ENCODE results near the gene SENP2. TPM values are rescaled to one million over a fixed set of nuclear protein-coding genes. Genes with fewer than 3 reads are reported as not detected.

Gene SENP2
- total and polyA plus RNA-seq, 11 donors: 7.7 to 42.4 (median 27.5) TPM

GRCh38 chr3:185594073-185594472 is 8.0 kb downstream of the SENP2 start:
- Histone ChIP-seq H3K4me1 (peaks cover 0 to 11% (median 3%) of the 10 kb centered on the region in 12 donors), H3K9me3 (no peaks in the 10 kb centered on the region), H3K27ac (no peak overlapping the region), H3K27me3 (no peaks in the 10 kb centered on the region), H3K36me3 (peaks cover 0 to 84% (median 68%) of the 10 kb centered on the region in 9 donors), H3K4me3 (no peak overlapping the region)
- ATAC-seq: no peak
- intact Hi-C loops (cut with DNase I): no loop called here
- TF ChIP-seq, protein P1, sequence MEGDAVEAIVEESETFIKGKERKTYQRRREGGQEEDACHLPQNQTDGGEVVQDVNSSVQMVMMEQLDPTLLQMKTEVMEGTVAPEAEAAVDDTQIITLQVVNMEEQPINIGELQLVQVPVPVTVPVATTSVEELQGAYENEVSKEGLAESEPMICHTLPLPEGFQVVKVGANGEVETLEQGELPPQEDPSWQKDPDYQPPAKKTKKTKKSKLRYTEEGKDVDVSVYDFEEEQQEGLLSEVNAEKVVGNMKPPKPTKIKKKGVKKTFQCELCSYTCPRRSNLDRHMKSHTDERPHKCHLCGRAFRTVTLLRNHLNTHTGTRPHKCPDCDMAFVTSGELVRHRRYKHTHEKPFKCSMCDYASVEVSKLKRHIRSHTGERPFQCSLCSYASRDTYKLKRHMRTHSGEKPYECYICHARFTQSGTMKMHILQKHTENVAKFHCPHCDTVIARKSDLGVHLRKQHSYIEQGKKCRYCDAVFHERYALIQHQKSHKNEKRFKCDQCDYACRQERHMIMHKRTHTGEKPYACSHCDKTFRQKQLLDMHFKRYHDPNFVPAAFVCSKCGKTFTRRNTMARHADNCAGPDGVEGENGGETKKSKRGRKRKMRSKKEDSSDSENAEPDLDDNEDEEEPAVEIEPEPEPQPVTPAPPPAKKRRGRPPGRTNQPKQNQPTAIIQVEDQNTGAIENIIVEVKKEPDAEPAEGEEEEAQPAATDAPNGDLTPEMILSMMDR (IDR thresholded peaks at IDR 0.05): no peak
- no peak for TF ChIP-seq POLR2A (IDR thresholded peaks at IDR 0.05)
- WGBS, 4 donors: 71 to 77% (median 75%) methylated on average over 3 of the region's 3 CpGs
- no peak for DNase-seq

DNA sequence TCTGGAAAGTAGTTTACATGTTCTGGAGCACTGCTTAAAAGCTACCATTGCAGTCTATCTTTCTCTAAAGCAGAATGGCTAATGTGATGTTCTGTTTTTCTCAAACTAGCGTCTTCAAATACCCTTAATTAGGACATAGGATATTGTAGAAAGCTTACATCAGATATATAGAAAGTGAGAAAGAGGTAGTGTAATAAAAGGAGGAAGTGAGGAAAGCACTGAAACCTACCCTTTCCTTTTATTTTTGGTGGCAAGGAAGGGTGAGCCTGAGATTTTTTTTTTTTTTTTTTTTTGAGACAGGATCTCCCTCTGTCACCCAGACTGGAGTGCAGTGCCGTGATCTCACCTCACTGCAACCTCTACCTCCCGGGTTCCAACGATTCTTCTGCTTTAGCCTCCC is 9.4 kb downstream of the SENP2 start:
- no peak for DNase-seq
- 87 to 96% (median 93%) methylated on average over 4 of the region's 4 CpGs for WGBS, 4 donors
- intact Hi-C loops (cut with DNase I): no loop called here
- H3K36me3 ChIP-seq: peaks cover 0 to 93% (median 74%) of the 10 kb centered on the region in 9 donors
- no peak overlapping the region for H3K4me3 ChIP-seq
- peak overlapping the region in 1 of 12 donors; percentile 35 for H3K27ac ChIP-seq
- H3K4me1 ChIP-seq: peaks cover 0 to 8% (median 0%) of the 10 kb centered on the region in 12 donors
- no peak for TF ChIP-seq POLR2A (IDR thresholded peaks at IDR 0.05)
- TF ChIP-seq, protein P1 (IDR thresholded peaks at IDR 0.05): no peak
- no peak for ATAC-seq
- no peaks in the 10 kb centered on the region for H3K9me3 ChIP-seq
- no peaks in the 10 kb centered on the region for H3K27me3 ChIP-seq

- Histone ChIP-seq H3K36me3 (peaks cover 0 to 99% (median 88%) of the 10 kb centered on the region in 9 donors), H3K27ac (no peak overlapping the region), H3K4me3 (no peak overlapping the region), H3K4me1 (no peaks in the 10 kb centered on the region), H3K9me3 (no peaks in the 10 kb centered on the region), H3K27me3 (no peaks in the 10 kb centered on the region)
- no peak for TF ChIP-seq POLR2A (IDR thresholded peaks at IDR 0.05)
- intact Hi-C loops (cut with DNase I): no loop called here
- ATAC-seq (no peak), DNase-seq (no peak)
Measured at GRCh38 chr3:185605566-185605965, 19.5 kb downstream of the SENP2 start.

DNA sequence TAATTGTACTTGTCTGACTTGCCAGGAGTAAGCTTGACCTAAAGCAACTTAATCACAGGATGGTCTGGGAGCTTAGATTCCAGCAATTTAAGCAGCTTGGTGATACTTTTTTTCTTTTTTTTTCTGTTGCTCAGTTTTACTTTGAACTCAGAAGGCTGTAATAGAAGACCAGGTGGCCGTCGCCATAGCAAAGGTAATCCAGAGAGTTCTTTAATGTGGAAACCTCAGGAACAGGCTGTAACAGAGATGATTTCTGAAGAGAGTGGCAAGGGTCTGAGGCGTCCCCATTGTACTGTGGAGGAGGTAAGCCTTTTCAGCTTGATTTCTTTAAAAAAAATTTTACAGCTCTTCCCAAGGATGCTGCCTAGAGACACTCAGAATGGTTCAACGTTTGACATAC is 20.1 kb downstream of the SENP2 start:
- DNase-seq (no peak), ATAC-seq (no peak)
- no peaks in the 10 kb centered on the region for H3K4me1 ChIP-seq
- no peaks in the 10 kb centered on the region for H3K9me3 ChIP-seq
- TF ChIP-seq POLR2A (IDR thresholded peaks at IDR 0.05): no peak
- TF ChIP-seq, protein P1 (IDR thresholded peaks at IDR 0.05): no peak
- WGBS, 4 donors: 86 to 92% (median 90%) methylated on average over 4 of the region's 4 CpGs
- peaks cover 0 to 99% (median 88%) of the 10 kb centered on the region in 9 donors for H3K36me3 ChIP-seq
- intact Hi-C loops (cut with DNase I): no loop called here
- no peak overlapping the region for H3K27ac ChIP-seq
- H3K4me3 ChIP-seq: no peak overlapping the region
- no peaks in the 10 kb centered on the region for H3K27me3 ChIP-seq

- no peaks in the 10 kb centered on the region for H3K9me3 ChIP-seq
- no peaks in the 10 kb centered on the region for H3K27me3 ChIP-seq
- H3K36me3 ChIP-seq: peaks cover 0 to 98% (median 95%) of the 10 kb centered on the region in 9 donors
- DNase-seq (no peak), ATAC-seq (no peak)
- TF ChIP-seq, protein P1 (IDR thresholded peaks at IDR 0.05): no peak
- TF ChIP-seq POLR2A (IDR thresholded peaks at IDR 0.05): no peak
- no peak overlapping the region for H3K4me3 ChIP-seq
- H3K4me1 ChIP-seq: no peaks in the 10 kb centered on the region
- no peak overlapping the region for H3K27ac ChIP-seq
- intact Hi-C loops (cut with DNase I): no loop called here
- WGBS, 4 donors: 78 to 92% (median 92%) methylated on average over 6 of the region's 6 CpGs
Measured at GRCh38 chr3:185613016-185613415, 26.9 kb downstream of the SENP2 start.
